HG03064 (cell line): Measurements from ENCODE around the gene ZNF236.

Experiments used
- ATAC-seq: cut with Tn5 transposase; IDR thresholded peaks from one replicate; pipeline ENCODE4 v1.9.1; 2021; ENCODE audit warnings: low read depth; ENCODE audit not compliant: unreplicated experiment

ZNF236 gene

GRCh38 chr18:76967721-76968472 is 145.5 kb downstream of the ZNF236 start:
- ATAC-seq: no peak

GRCh38 chr18:76970770-76971559 is 148.6 kb downstream of the ZNF236 start:
- no peak for ATAC-seq

GRCh38 chr18:76972241-76972640 is 149.9 kb downstream of the ZNF236 start:
- ATAC-seq: no peak

- no peak for ATAC-seq
Measured at GRCh38 chr18:76972846-76973519, 150.6 kb downstream of the ZNF236 start.

GRCh38 chr18:76973520-76974266 is 151.3 kb downstream of the ZNF236 start:
- ATAC-seq: no peak

GRCh38 chr18:76974386-76974785 is 152.0 kb downstream of the ZNF236 start:
- ATAC-seq: no peak

GRCh38 chr18:76975577-76976110 is 153.3 kb downstream of the ZNF236 start:
- ATAC-seq: no peak

GRCh38 chr18:76977108-76977621 is 154.8 kb downstream of the ZNF236 start:
- no peak for ATAC-seq

GRCh38 chr18:76977684-76978232 is 155.4 kb downstream of the ZNF236 start:
- no peak for ATAC-seq

- ATAC-seq: no peak
Measured at GRCh38 chr18:76978616-76979015, 156.3 kb downstream of the ZNF236 start.

GRCh38 chr18:76979111-76979751 is 156.9 kb downstream of the ZNF236 start:
- ATAC-seq: no peak

- ATAC-seq: no peak
Measured at GRCh38 chr18:76979906-76980305, 157.5 kb downstream of the ZNF236 start.

- peak; percentile 47 for ATAC-seq
Measured at GRCh38 chr18:76980663-76981395, 158.5 kb downstream of the ZNF236 start.

- ATAC-seq: peak; percentile 40
Measured at GRCh38 chr18:76981396-76981968, 159.1 kb downstream of the ZNF236 start.

GRCh38 chr18:76982038-76982437 is 159.7 kb downstream of the ZNF236 start:
- ATAC-seq: no peak

- peak; percentile 64 for ATAC-seq
Measured at GRCh38 chr18:76982841-76983583, 160.7 kb downstream of the ZNF236 start.

- ATAC-seq: no peak
Measured at GRCh38 chr18:76983613-76984051, 161.3 kb downstream of the ZNF236 start.
